ENCODE data around the gene CRY1.

CRY1 gene

DNA sequence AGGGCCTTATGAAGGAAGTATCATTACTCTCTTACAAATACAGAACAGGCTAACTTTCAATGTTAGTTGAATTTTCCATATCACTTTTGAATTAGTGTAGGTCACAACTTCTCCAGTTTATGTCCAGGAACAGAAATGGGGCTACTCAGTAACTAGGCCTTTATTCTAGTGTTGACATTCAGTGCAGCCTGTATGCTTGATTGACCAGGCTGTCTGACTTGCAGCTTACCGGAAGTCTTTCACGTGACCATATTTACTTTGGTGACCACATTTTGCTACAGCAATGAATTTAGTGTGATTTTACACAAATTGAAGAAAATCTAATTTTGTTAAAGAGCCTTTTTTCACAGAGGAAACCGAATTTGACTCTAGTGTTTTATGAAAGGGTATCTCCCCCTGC is 118.8 kb downstream of the CRY1 start:
- Histone ChIP-seq H3K27me3 (no peaks in the 10 kb centered on the region), H3K9me3 (no peaks in the 10 kb centered on the region), H3K4me1 (ENCODE audit: control insufficient read depth in 1 of 2, insufficient read depth in 1 of 2, low read depth in 1 of 2, low read length in 1 of 2) (no peaks in the 10 kb centered on the region), H3K27ac (no peak overlapping the region), H3K36me3 (no peaks in the 10 kb centered on the region), H3K4me3 (ENCODE audit: low read depth in 1 of 2, low read length in 1 of 2) (no peak overlapping the region)
- TF ChIP-seq, protein P1, sequence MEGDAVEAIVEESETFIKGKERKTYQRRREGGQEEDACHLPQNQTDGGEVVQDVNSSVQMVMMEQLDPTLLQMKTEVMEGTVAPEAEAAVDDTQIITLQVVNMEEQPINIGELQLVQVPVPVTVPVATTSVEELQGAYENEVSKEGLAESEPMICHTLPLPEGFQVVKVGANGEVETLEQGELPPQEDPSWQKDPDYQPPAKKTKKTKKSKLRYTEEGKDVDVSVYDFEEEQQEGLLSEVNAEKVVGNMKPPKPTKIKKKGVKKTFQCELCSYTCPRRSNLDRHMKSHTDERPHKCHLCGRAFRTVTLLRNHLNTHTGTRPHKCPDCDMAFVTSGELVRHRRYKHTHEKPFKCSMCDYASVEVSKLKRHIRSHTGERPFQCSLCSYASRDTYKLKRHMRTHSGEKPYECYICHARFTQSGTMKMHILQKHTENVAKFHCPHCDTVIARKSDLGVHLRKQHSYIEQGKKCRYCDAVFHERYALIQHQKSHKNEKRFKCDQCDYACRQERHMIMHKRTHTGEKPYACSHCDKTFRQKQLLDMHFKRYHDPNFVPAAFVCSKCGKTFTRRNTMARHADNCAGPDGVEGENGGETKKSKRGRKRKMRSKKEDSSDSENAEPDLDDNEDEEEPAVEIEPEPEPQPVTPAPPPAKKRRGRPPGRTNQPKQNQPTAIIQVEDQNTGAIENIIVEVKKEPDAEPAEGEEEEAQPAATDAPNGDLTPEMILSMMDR (IDR thresholded peaks at IDR 0.05): no peak

GRCh38 chr12:106973545-106973944 is 119.8 kb downstream of the CRY1 start:
- H3K27me3 ChIP-seq: no peaks in the 10 kb centered on the region
- no peak overlapping the region for H3K4me3 ChIP-seq (ENCODE audit: low read depth in 1 of 2, low read length in 1 of 2)
- H3K27ac ChIP-seq: no peak overlapping the region
- no peaks in the 10 kb centered on the region for H3K4me1 ChIP-seq (ENCODE audit: control insufficient read depth in 1 of 2, insufficient read depth in 1 of 2, low read depth in 1 of 2, low read length in 1 of 2)
- H3K9me3 ChIP-seq: no peaks in the 10 kb centered on the region
- TF ChIP-seq, protein P1 (IDR thresholded peaks at IDR 0.05): no peak
- H3K36me3 ChIP-seq: no peaks in the 10 kb centered on the region

GRCh38 chr12:106971065-106971464 is 122.3 kb downstream of the CRY1 start:
- no peaks in the 10 kb centered on the region for H3K27me3 ChIP-seq
- H3K27ac ChIP-seq: no peak overlapping the region
- H3K4me3 ChIP-seq (ENCODE audit: low read depth in 1 of 2, low read length in 1 of 2): no peak overlapping the region
- H3K4me1 ChIP-seq (ENCODE audit: control insufficient read depth in 1 of 2, insufficient read depth in 1 of 2, low read depth in 1 of 2, low read length in 1 of 2): no peaks in the 10 kb centered on the region
- no peaks in the 10 kb centered on the region for H3K36me3 ChIP-seq
- TF ChIP-seq, protein P1 (IDR thresholded peaks at IDR 0.05): no peak
- no peaks in the 10 kb centered on the region for H3K9me3 ChIP-seq

DNA sequence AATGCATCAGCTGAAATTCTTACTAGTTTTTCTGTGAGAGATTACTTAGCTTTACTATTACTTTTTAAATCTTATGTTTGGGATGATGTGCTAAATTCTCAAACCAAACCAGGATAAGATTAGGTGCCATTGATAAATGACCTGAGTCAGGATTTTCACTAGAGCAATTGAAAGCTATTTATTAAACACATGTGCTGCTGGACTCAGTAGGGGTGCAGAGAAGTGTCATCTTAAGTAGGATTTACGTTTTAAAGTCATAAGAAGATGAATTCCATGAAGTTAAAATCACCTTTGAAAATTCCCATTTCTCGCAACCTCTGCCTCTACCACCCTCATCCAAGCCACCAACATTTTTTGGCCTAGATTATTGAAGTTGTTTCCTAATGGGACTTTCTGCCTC is 128.8 kb downstream of the CRY1 start:
- no peaks in the 10 kb centered on the region for H3K36me3 ChIP-seq
- H3K4me3 ChIP-seq (ENCODE audit: low read depth in 1 of 2, low read length in 1 of 2): no peak overlapping the region
- no peaks in the 10 kb centered on the region for H3K9me3 ChIP-seq
- H3K27ac ChIP-seq: no peak overlapping the region
- H3K27me3 ChIP-seq: no peaks in the 10 kb centered on the region
- H3K4me1 ChIP-seq (ENCODE audit: control insufficient read depth in 1 of 2, insufficient read depth in 1 of 2, low read depth in 1 of 2, low read length in 1 of 2): no peaks in the 10 kb centered on the region
- TF ChIP-seq, protein P1 (IDR thresholded peaks at IDR 0.05): no peak

DNA sequence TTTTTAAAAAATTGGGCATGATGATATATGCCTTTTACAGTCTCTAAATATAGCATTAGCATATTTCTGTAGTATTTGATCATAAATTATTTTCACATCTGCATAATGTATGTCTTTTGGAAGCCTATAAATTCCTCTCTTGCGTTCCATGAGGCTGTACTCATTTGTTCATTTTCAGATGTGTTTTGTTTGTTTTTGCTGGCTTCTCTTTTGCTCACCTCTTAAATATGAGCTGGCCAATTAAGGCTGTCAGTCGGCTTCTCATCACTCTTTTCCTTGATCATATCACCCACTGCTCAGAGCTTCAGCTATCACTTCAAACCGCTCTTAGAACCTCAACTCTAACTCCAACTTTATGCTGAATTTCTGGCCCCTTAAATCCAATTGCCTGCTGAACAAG is 131.1 kb downstream of the CRY1 start:
- Histone ChIP-seq H3K9me3 (no peaks in the 10 kb centered on the region), H3K27me3 (peaks cover 7% of the 10 kb centered on the region), H3K36me3 (no peaks in the 10 kb centered on the region), H3K4me1 (ENCODE audit: control insufficient read depth in 1 of 2, insufficient read depth in 1 of 2, low read depth in 1 of 2, low read length in 1 of 2) (peaks cover 2 to 3% of the 10 kb centered on the region in 2 experiments), H3K4me3 (ENCODE audit: low read depth in 1 of 2, low read length in 1 of 2) (no peak overlapping the region), H3K27ac (no peak overlapping the region)
- TF ChIP-seq, protein P1 (IDR thresholded peaks at IDR 0.05): no peak

DNA sequence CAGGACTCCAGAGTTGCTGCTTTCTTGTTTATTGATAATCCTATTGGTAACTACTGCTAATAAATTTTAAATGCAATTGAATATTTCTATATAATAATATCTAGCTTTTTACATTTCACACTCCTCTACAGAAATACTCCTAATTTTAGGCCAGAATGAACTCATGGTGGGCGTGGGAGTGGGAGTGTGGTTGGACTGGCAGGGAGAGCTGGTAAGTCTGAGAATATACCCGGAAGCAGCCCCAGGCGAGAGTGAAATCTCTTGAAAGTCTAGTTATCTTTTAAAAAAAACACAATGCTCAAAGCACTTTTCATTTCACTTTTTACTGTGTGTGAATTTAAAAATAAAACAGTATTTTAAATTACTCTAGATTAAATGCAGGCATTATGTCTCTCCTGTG is 132.9 kb downstream of the CRY1 start:
- TF ChIP-seq, protein P1 (IDR thresholded peaks at IDR 0.05): no peak
- no peaks in the 10 kb centered on the region for H3K9me3 ChIP-seq

More for the DNA sequence above, 132.9 kb downstream of the CRY1 start:
- H3K27me3 ChIP-seq: peaks cover 25% of the 10 kb centered on the region
- no peak overlapping the region for H3K27ac ChIP-seq
- no peak overlapping the region for H3K4me3 ChIP-seq (ENCODE audit: low read depth in 1 of 2, low read length in 1 of 2)
- H3K36me3 ChIP-seq: no peaks in the 10 kb centered on the region
- peaks cover 14 to 17% of the 10 kb centered on the region in 2 experiments for H3K4me1 ChIP-seq (ENCODE audit: control insufficient read depth in 1 of 2, insufficient read depth in 1 of 2, low read depth in 1 of 2, low read length in 1 of 2)

Measured in neutrophil (primary cell).